Measurements from ENCODE around the gene CLDN7.

CLDN7 gene

GRCh38 chr17:7284911-7285310, 22.6 kb upstream of the CLDN7 start:
- no peak for ATAC-seq
- TF ChIP-seq POU6F1 (CRISPR knock-in tag; IDR thresholded peaks at IDR 0.05; ENCODE audit: borderline replicate concordance, low read depth): no peak
- no peak for TF ChIP-seq PATZ1 (CRISPR knock-in tag; IDR thresholded peaks at IDR 0.05; ENCODE audit: borderline replicate concordance)
- no peak for TF ChIP-seq CREB5 (CRISPR knock-in tag; IDR thresholded peaks at IDR 0.05; ENCODE audit: low read depth)
- TF ChIP-seq ESRRG (CRISPR knock-in tag; IDR thresholded peaks at IDR 0.05): no peak
- TF ChIP-seq PPARA (CRISPR knock-in tag; IDR thresholded peaks at IDR 0.05; ENCODE audit: borderline replicate concordance): no peak
- TF ChIP-seq BACH2 (CRISPR knock-in tag; IDR thresholded peaks at IDR 0.05; ENCODE audit: borderline replicate concordance): no peak
- no peak for TF ChIP-seq CSRNP3 (CRISPR knock-in tag; IDR thresholded peaks at IDR 0.05)
- no peak for TF ChIP-seq TOX (CRISPR knock-in tag; IDR thresholded peaks at IDR 0.05; ENCODE audit: borderline replicate concordance)
- TF ChIP-seq GLIS3 (CRISPR knock-in tag; IDR thresholded peaks at IDR 0.05): no peak
- TF ChIP-seq RARB (CRISPR knock-in tag; IDR thresholded peaks at IDR 0.05): no peak
- no peak for TF ChIP-seq ZFP3 (CRISPR knock-in tag; IDR thresholded peaks at IDR 0.05)
- no peak for TF ChIP-seq ZNF8 (CRISPR knock-in tag; IDR thresholded peaks at IDR 0.05)
- TF ChIP-seq TCF4 (CRISPR knock-in tag; IDR thresholded peaks at IDR 0.05; ENCODE audit: borderline replicate concordance): no peak
- no peak for TF ChIP-seq ISL1 (CRISPR knock-in tag; IDR thresholded peaks at IDR 0.05)
- TF ChIP-seq TSHZ2 (CRISPR knock-in tag; IDR thresholded peaks at IDR 0.05): no peak
- no peak for TF ChIP-seq ZFP30 (CRISPR knock-in tag; IDR thresholded peaks at IDR 0.05)
- TF ChIP-seq ZNF70 (CRISPR knock-in tag; IDR thresholded peaks at IDR 0.05): no peak
- TF ChIP-seq CSDC2 (CRISPR knock-in tag; IDR thresholded peaks at IDR 0.05): no peak

- ATAC-seq: no peak
- TF ChIP-seq CSDC2 (CRISPR knock-in tag; IDR thresholded peaks at IDR 0.05) (no peak), ZFP30 (CRISPR knock-in tag; IDR thresholded peaks at IDR 0.05) (no peak), ZC3H10 (CRISPR knock-in tag; IDR thresholded peaks at IDR 0.05) (no peak), ESRRG (CRISPR knock-in tag; IDR thresholded peaks at IDR 0.05) (no peak), ARNTL (CRISPR knock-in tag; IDR thresholded peaks at IDR 0.05; ENCODE audit: borderline replicate concordance, low read depth) (no peak), POU6F1 (CRISPR knock-in tag; IDR thresholded peaks at IDR 0.05; ENCODE audit: borderline replicate concordance, low read depth) (no peak), TOX (CRISPR knock-in tag; IDR thresholded peaks at IDR 0.05; ENCODE audit: borderline replicate concordance) (no peak), PATZ1 (CRISPR knock-in tag; IDR thresholded peaks at IDR 0.05; ENCODE audit: borderline replicate concordance) (no peak), BACH2 (CRISPR knock-in tag; IDR thresholded peaks at IDR 0.05; ENCODE audit: borderline replicate concordance) (no peak), ISL1 (CRISPR knock-in tag; IDR thresholded peaks at IDR 0.05) (no peak), CREB5 (CRISPR knock-in tag; IDR thresholded peaks at IDR 0.05; ENCODE audit: low read depth) (no peak), CSRNP3 (CRISPR knock-in tag; IDR thresholded peaks at IDR 0.05) (no peak)
Observed at GRCh38 chr17:7283471-7284216, 21.4 kb upstream of the CLDN7 start.

Measured in SK-N-SH treated with all-trans-retinoic acid at 6 μM for 48 hours (cell line).